Nephron progenitor cell (in vitro differentiated cells): ENCODE measurements around the gene RORC.

Source experiments
- DNase-seq: peaks from one replicate; pipeline ENCODE4 v3.0.0; 2021
- H3K27ac Mint-ChIP-seq: 2 replicates; pipeline ENCODE4 v1.8.0; 2021; ENCODE audit warnings: mild to moderate bottlenecking, moderate library complexity, mixed read lengths
- H3K27me3 Mint-ChIP-seq: 2 replicates; pipeline ENCODE4 v1.8.0; 2021; ENCODE audit warnings: mild to moderate bottlenecking, low read depth, mixed read lengths; ENCODE audit not compliant: poor library complexity
- H3K36me3 Mint-ChIP-seq: 2 replicates; pipeline ENCODE4 v1.8.0; 2021; ENCODE audit warnings: low read depth, mixed read lengths
- H3K4me1 Mint-ChIP-seq: 2 replicates; pipeline ENCODE4 v1.8.0; 2021; ENCODE audit warnings: mixed read lengths
- H3K4me3 Mint-ChIP-seq: 2 replicates; pipeline ENCODE4 v1.8.0; 2021; ENCODE audit warnings: mild to moderate bottlenecking, moderate library complexity, mixed read lengths
- H3K9me3 Mint-ChIP-seq: 2 replicates; pipeline ENCODE4 v1.8.0; 2021; ENCODE audit warnings: mild to moderate bottlenecking, moderate library complexity, mixed read lengths
- CTCF ChIP-seq: fragments of 200-600 bp; sonication (generic); IDR thresholded peaks from 2 replicates; pipeline ENCODE4 v1.5.0; 2021; ENCODE audit warnings: antibody characterized with exemption

Gene RORC

GRCh38 chr1:151867321-151867720 is 35.7 kb upstream of the RORC start:
- H3K4me1 Mint-ChIP-seq, result no peaks in the 10 kb centered on the region
- no peaks in the 10 kb centered on the region for H3K36me3 Mint-ChIP-seq
- H3K27ac Mint-ChIP-seq, result no peak overlapping the region
- TF ChIP-seq CTCF, result no peak
- H3K9me3 Mint-ChIP-seq, result no peaks in the 10 kb centered on the region
- H3K27me3 Mint-ChIP-seq, result peaks cover 7% of the 10 kb centered on the region
- no peak overlapping the region for H3K4me3 Mint-ChIP-seq
- no peak for DNase-seq

- H3K4me3 Mint-ChIP-seq, result no peak overlapping the region
- no peak for TF ChIP-seq CTCF
- no peaks in the 10 kb centered on the region for H3K4me1 Mint-ChIP-seq
- H3K9me3 Mint-ChIP-seq, result no peaks in the 10 kb centered on the region
- H3K27ac Mint-ChIP-seq, result no peak overlapping the region
- no peak for DNase-seq
- no peaks in the 10 kb centered on the region for H3K36me3 Mint-ChIP-seq
- peaks cover 19% of the 10 kb centered on the region for H3K27me3 Mint-ChIP-seq
Measured at GRCh38 chr1:151864411-151864810, 32.8 kb upstream of the RORC start.

- no peak overlapping the region for H3K4me3 Mint-ChIP-seq
- H3K27ac Mint-ChIP-seq, result no peak overlapping the region
Measured at GRCh38 chr1:151862604-151863003, 31.0 kb upstream of the RORC start.

GRCh38 chr1:151860504-151861187 is 29.0 kb upstream of the RORC start:
- Mint-ChIP-seq H3K27me3 (peaks cover 28% of the 10 kb centered on the region), H3K4me3 (no peak overlapping the region), H3K36me3 (no peaks in the 10 kb centered on the region), H3K27ac (no peak overlapping the region), H3K9me3 (no peaks in the 10 kb centered on the region), H3K4me1 (no peaks in the 10 kb centered on the region)
- DNase-seq, result no peak
- TF ChIP-seq CTCF, result no peak

More at GRCh38 chr1:151862604-151863003, 31.0 kb upstream of the RORC start:
- no peak for TF ChIP-seq CTCF
- DNase-seq, result no peak
- no peaks in the 10 kb centered on the region for H3K4me1 Mint-ChIP-seq
- no peaks in the 10 kb centered on the region for H3K36me3 Mint-ChIP-seq
- no peaks in the 10 kb centered on the region for H3K9me3 Mint-ChIP-seq
- H3K27me3 Mint-ChIP-seq, result peaks cover 24% of the 10 kb centered on the region

- Mint-ChIP-seq H3K4me1 (no peaks in the 10 kb centered on the region), H3K4me3 (no peak overlapping the region), H3K27ac (no peak overlapping the region), H3K27me3 (peaks cover 30% of the 10 kb centered on the region), H3K36me3 (no peaks in the 10 kb centered on the region), H3K9me3 (no peaks in the 10 kb centered on the region)
- TF ChIP-seq CTCF, result no peak
- DNase-seq, result no peak
Measured at GRCh38 chr1:151859891-151860293, 28.3 kb upstream of the RORC start.

GRCh38 chr1:151858886-151859665 is 27.5 kb upstream of the RORC start:
- Mint-ChIP-seq H3K4me1 (no peaks in the 10 kb centered on the region), H3K36me3 (no peaks in the 10 kb centered on the region), H3K27me3 (peaks cover 26% of the 10 kb centered on the region), H3K27ac (no peak overlapping the region), H3K4me3 (no peak overlapping the region), H3K9me3 (no peaks in the 10 kb centered on the region)
- no peak for DNase-seq
- TF ChIP-seq CTCF, result no peak
